A549 (cell line): Measurements from ENCODE around the gene HCST.

Experiments
- BHLHE40 ChIP-seq: IDR thresholded peaks from 2 replicates; pipeline ENCODE4 v1.6.1; 2012; ENCODE audit warnings: low read depth, low read length, inconsistent platforms
- CHD2 ChIP-seq: fragments of 150-350 bp; IDR thresholded peaks from 2 replicates; pipeline ENCODE4 v1.6.1; 2014; ENCODE audit warnings: low read length; ENCODE audit not compliant: partially characterized antibody
- NR3C1 ChIP-seq: fragments of >200 bp; sonication (Bioruptor Twin); formaldehyde crosslinking; IDR thresholded peaks from 3 replicates; pipeline ENCODE4 v1.6.1; 2017
- TF ChIP-seq, protein P1 (sequence below): fragments of >200 bp; sonication (Bioruptor Twin); formaldehyde crosslinking; IDR thresholded peaks from 3 replicates; pipeline ENCODE4 v1.5.1; 2016

DNA sequence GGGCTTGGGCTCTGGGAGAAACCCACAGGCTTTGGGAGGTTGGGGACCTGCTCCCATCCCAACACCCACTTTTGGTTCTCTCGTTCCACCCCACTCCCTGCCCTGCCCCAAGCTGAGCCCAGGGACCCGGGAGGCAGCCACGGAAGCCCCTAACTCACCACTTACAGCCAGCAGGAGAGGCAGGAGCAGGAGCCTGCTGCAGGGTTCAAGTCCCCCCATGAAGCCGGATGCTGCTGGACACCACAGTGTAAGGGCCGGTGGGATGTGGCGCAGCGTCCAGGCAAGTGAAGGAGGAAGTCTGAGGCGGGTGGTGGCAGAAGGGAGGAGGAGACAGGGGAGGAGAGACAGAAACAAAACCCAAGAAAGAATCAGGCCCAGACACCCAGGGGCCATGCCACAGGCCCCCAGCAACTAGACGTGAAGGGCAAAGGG lies 5.7 kb downstream of the HCST start, which contains the start of gene TYROBP:
- TF ChIP-seq, protein P1, sequence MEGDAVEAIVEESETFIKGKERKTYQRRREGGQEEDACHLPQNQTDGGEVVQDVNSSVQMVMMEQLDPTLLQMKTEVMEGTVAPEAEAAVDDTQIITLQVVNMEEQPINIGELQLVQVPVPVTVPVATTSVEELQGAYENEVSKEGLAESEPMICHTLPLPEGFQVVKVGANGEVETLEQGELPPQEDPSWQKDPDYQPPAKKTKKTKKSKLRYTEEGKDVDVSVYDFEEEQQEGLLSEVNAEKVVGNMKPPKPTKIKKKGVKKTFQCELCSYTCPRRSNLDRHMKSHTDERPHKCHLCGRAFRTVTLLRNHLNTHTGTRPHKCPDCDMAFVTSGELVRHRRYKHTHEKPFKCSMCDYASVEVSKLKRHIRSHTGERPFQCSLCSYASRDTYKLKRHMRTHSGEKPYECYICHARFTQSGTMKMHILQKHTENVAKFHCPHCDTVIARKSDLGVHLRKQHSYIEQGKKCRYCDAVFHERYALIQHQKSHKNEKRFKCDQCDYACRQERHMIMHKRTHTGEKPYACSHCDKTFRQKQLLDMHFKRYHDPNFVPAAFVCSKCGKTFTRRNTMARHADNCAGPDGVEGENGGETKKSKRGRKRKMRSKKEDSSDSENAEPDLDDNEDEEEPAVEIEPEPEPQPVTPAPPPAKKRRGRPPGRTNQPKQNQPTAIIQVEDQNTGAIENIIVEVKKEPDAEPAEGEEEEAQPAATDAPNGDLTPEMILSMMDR = no peak
- TF ChIP-seq CHD2 (no peak), BHLHE40 (no peak), NR3C1 (no peak)
